Activated CD4-positive, alpha-beta T cell treated with anti-CD3 and anti-CD28 coated beads for 4 hours (primary cell): ENCODE measurements around the gene RALGAPA2.
A peak's percentile ranks its signal among the peaks of the same experiment; 100 is the strongest.
"Not testable (repeated sequence)": the region's sequence is repeated elsewhere in the genome, so short reads cannot be mapped to it uniquely, and the experiment has no call there.

Source experiments
- DNase-seq, 2 donors: peaks; one replicate each; pipeline ENCODE4 v3.0.0-alpha.2; 2020

RALGAPA2 gene

GRCh38 chr20:20363434-20363798 lies 349.0 kb downstream of the RALGAPA2 start:
- no peak for DNase-seq

DNA sequence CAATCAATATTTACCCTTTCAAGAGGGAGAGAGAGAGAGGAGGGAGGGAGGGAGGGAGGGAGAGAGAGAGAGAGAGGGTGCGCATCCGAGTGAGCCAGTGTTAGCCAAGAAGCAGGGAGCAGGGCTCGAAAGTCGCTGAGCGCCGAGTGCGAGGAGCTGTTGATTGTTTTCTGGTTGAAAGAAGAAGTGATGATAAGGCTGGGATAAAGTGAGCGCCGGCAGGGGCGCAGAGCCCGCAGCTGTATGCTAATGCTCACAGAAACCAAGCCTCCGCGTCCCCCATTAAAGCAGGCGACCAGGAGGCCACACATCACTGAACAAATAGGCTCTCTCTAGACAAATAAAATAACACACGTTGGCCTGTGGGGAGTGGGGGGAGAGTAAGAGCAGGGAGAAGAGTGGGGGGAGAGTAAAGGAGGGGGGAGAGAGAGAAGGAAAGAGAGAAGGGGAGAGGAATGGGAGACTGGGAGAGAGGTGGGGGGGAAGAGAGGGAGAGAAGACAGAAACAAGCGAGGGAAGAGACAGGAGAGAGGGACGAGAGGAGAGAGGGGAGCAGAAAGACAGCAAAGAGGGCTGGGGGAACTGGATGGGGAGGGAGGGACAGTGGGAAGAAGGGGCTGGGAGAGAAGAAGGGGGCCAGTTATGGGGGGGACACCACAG lies 349.5 kb downstream of the RALGAPA2 start:
- DNase-seq = no peak

DNA sequence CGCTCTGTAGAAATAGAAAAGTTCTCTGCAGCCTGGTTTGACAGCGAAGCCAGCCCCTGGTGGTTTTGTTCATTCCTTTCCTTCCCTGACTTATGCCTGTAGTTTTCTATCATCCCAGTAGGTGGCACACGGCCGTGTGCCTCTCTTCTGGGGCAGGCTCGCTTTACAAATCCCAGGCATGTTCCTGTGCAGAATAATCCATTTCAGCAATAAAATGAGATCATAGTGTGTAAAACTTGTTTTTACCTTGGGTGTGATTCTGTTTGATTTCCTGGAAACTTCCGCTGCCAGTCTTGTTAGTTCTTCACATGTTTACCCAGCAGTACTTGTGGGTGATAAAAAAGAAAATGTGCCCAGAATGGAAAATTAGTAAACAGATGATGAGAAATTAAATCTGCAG lies 352.0 kb downstream of the RALGAPA2 start:
- peak in 1 of 2 donors; percentile 11 for DNase-seq

DNA sequence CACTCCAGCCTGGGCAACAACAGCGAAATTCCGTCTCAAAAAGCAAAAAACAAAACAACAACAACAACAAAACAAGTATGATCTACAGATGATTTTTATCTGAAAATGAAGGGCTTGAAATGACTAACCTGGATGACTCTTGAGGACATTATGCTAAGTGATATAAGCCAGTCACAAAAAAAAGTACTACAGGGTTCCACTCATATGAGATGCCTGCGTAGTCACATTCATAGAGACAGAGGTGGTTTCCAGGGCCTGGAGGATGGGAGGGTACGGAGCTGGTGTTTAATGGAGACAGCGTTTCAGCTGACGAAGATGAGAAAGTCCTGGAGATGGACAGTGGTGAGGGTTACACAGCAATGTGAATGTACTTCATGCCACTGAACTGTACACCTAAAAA lies 352.8 kb downstream of the RALGAPA2 start:
- DNase-seq = no peak

DNA sequence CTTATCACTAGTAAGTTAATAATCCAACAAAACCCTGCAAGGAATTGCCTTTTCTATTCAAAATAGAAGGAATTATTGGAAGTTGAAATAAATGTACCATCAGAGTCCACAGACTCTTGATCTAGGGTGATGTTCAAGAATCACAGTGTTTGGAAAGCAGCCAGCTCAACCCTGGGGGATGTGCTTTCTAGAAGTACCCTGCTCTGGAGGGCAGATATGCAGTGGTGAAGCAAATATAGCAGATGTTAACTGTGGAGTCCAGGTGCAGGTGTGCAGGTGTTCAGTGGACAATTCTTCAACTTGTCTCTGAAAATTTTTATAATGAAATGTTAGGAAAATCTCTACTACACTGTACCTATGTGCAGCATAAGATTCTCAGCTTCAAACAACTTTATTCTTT lies 353.6 kb downstream of the RALGAPA2 start:
- no peak for DNase-seq

DNA sequence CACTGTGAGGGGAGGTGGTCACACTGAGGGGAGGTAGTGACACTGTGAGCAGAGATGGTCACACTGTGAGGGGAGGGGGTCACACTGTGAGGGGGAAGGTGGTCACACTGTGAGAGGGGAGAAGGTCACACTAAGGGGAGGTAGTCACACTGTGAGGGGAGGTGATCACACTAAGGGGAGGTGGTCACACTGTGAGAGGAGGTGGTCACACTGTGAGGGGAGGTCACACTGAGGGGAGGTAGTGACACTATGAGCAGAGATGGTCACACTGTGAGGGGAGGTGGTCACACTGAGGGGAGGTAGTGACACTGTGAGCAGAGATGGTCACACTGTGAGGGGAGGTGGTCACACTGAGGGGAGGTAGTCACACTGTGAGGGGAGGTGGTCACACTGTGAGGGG lies 356.9 kb downstream of the RALGAPA2 start:
- DNase-seq = not testable (repeated sequence)

DNA sequence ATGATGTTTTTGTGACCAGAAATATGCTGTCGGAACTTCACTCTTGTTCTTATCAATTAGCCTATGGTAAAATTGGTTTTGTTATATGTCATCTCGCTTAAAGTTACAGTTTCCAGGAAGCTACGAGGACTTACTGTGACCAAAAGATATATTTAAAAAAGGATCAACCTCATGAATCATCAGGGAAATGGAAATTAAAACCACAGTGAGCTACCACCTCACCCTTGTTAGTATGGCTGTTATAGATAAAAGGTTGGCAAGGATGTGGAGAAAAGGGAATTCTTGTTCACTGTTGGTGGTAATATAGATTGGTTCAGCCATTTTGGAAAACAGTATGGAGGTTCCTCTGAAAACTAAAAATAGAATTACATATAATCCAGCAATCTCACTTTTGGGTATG lies 358.9 kb downstream of the RALGAPA2 start:
- no peak for DNase-seq

- no peak for DNase-seq
These were observed 368.0 kb downstream of the RALGAPA2 start for GRCh38 chr20:20344476-20344875.

GRCh38 chr20:20343932-20344331 lies 368.5 kb downstream of the RALGAPA2 start:
- no peak for DNase-seq
